ENCODE results near the gene SUN1.
"Not testable (repeated sequence)": the region's sequence is repeated elsewhere in the genome, so short reads cannot be mapped to it uniquely, and the experiment has no call there.

Gene SUN1

DNA sequence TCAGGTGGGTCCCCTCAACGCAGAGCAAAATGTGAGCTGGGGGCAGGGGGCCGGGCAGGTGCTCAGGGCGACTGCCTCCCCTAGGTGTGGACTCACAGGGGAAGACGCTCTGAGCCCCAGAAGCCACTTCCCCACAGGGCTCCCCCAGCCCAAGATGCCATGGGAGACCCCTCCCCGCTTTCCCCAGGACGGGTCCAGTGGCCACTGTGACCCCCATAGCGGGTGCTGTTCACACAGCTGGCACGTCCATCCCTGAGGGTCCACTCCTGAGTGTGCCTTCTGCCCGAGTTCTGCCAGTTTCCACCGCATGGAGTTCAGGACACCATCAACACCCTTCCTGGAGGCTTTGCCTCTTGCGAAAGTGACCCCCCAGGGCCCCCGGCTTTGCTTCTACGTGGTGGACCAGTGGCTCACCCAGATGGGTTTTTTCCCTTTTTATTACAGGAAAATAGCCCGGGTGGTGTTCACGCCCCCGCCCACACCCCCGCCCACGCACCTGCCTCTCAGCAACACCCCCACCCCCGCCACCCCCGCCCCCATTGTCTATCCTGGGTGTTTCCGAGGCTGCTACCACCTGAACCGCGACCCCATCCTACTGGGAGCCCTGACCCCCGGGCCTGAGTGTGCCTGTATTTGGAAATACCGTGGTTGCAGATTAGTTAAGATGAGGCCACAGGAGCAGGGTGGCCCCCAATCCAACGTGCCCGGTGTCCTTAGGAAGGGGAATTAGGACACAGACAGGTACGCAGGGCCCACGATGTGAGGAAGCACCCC lies 90.2 kb downstream of the SUN1 start:
- no peak for DNase-seq

DNA sequence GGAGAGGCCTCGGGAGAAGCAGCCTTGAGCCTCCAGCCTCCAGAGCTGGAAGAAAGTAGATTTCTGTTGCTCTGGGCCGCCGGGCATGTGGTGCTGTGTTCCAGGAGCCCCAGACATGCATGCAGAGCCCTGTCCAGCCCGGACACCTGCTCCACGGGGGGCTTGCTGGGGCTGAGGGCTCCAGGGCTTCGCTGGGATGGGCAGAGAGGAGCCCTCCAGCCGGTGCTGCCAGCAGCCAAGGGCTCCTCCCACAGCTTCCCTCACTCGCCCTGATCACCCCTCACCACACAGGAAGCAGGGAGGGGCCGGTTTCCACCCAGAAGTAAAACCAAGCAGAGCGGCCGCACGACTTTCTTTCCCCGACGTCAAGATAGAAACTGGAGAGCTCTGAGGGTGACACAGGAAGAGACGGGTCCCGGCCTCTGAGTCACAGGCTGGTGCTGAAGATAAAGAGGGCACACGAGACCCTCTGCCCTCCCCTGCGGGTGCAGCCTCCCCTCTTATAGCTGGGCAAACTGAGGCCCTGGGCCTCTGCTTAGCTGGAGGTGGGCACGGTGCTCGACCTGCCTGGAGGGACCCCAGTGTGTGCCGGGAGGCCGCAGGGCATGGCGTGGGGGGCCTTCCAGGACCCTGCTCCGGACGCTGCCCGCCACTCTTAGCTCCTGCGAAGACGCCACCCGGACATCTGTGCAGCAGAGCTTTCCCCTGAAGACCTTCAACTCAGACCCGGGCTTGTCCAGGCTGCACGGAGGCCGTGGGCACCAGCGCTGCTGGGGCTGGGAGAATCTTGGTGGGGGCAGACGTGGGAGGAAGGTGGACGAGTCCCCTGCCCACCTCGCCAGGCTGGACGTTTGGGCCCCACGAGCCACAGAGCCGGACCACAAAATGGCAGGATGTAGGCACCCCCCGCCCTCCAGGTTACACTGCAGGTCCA lies 91.1 kb downstream of the SUN1 start:
- peak; percentile 84 to 88 for DNase-seq

- not testable (repeated sequence) for DNase-seq
Observed at GRCh38 chr7:924042-924441, 91.8 kb downstream of the SUN1 start.
